PC-3 (cell line): ENCODE data around the gene DCAF8. TPM values are rescaled to one million over a fixed set of nuclear protein-coding genes. Genes with fewer than 3 reads are reported as not detected.

Experiments used
- ATAC-seq: fragments of 200-7000 bp; cut with Tn5 transposase; 2 replicates; pipeline ENCODE4 v1.9.1; 2020; ENCODE audit warnings: mild to moderate bottlenecking, moderate library complexity
- BruUV-seq: library from RNA; stranded (reverse); fragments of 400-500 nt; replicated peaks from 2 replicates; lab custom pipeline; 2021; lab: Mats Ljungman, UMichigan
- CTCF ChIA-PET: fragments of 300-600 bp; sonication (Branson Sonifier 250); formaldehyde crosslinking; loops from one replicate; lab custom pipeline; 2022; ENCODE audit warnings: antibody characterized with exemption; lab: Charles Lee
- POLR2A ChIA-PET: fragments of 300-600 bp; sonication (Branson Sonifier 250); formaldehyde crosslinking; loops from one replicate; lab custom pipeline; 2022; ENCODE audit warnings: antibody characterized with exemption; ENCODE audit not compliant: unreplicated experiment; lab: Charles Lee
- DNase-seq: peaks from one replicate; pipeline ENCODE4 v3.0.0-alpha.2; 2015
- H2AFZ ChIP-seq: fragments of 300-600 bp; sonication (generic); 2 replicates; pipeline ENCODE4 v1.6.0; 2016; ENCODE audit warnings: antibody characterized with exemption, low read length
- H3F3A ChIP-seq: fragments of 300-600 bp; sonication (generic); one replicate; pipeline ENCODE4 v1.6.0; 2017; ENCODE audit warnings: antibody characterized with exemption, low read length, control low read depth, mild to moderate bottlenecking; ENCODE audit not compliant: unreplicated experiment
- H3K27ac ChIP-seq: fragments of 300-600 bp; sonication (generic); 2 replicates; pipeline ENCODE4 v1.5.1; 2016; ENCODE audit warnings: mild to moderate bottlenecking, low read length
- H3K27me3 ChIP-seq: fragments of 300-600 bp; sonication (generic); 2 replicates; pipeline ENCODE4 v1.6.1; 2016; ENCODE audit warnings: low read length, mixed read lengths
- H3K36me3 ChIP-seq: fragments of 300-600 bp; sonication (generic); 2 replicates; pipeline ENCODE4 v1.6.1; 2016; ENCODE audit warnings: low read depth, mixed run types, low read length, mixed read lengths
- H3K4me1 ChIP-seq: fragments of 300-600 bp; sonication (generic); 2 replicates; pipeline ENCODE4 v1.5.1; 2016; ENCODE audit warnings: low read length; ENCODE audit not compliant: insufficient read depth
- H3K4me2 ChIP-seq: fragments of 300-600 bp; sonication (generic); 2 replicates; pipeline ENCODE4 v1.6.0; 2016; ENCODE audit warnings: low read length
- H3K4me3 ChIP-seq: fragments of 300-600 bp; sonication (generic); 2 replicates; pipeline ENCODE4 v1.5.1; 2016; ENCODE audit warnings: mild to moderate bottlenecking, low read length, mixed read lengths
- H3K79me2 ChIP-seq: fragments of 300-600 bp; sonication (generic); 2 replicates; pipeline ENCODE4 v1.6.1; 2017; ENCODE audit warnings: low read length, mixed read lengths
- H3K9ac ChIP-seq: fragments of 300-600 bp; sonication (generic); 2 replicates; pipeline ENCODE4 v1.6.0; 2016; ENCODE audit warnings: mild to moderate bottlenecking, low read length
- H3K9me2 ChIP-seq: fragments of 300-600 bp; sonication (generic); replicated peaks from 2 replicates; pipeline ENCODE4 v1.6.1; 2016; ENCODE audit warnings: mixed run types, low read length, mixed read lengths
- H3K9me3 ChIP-seq: fragments of 300-600 bp; sonication (generic); 2 replicates; pipeline ENCODE4 v1.6.1; 2016; ENCODE audit warnings: low read length, mixed read lengths
- H4K20me1 ChIP-seq: fragments of 300-600 bp; sonication (generic); 2 replicates; pipeline ENCODE4 v1.6.1; 2016; ENCODE audit warnings: low read length, mixed read lengths
- EZH2 ChIP-seq: fragments of 300-600 bp; sonication (generic); IDR thresholded peaks from one replicate; pipeline ENCODE4 v1.6.1; 2017; ENCODE audit warnings: antibody characterized with exemption, mild to moderate bottlenecking, low read length; ENCODE audit not compliant: unreplicated experiment
- EZH2phosphoT487 ChIP-seq: fragments of 300-600 bp; sonication (generic); IDR thresholded peaks from 2 replicates; pipeline ENCODE4 v1.6.1; 2018; ENCODE audit warnings: mild to moderate bottlenecking, antibody characterized with exemption, low read length, borderline replicate concordance
- intact Hi-C: fragments of 100-400 bp; cut with micrococcal nuclease; formaldehyde crosslinking; loops from 2 replicates; pipeline ENCODE4 v1.9.0; 2023
- total RNA-seq: library from RNA; depleted of rRNA; stranded (reverse); fragments of >200 nt; gene quantifications from 2 replicates; pipeline ENCODE4 v1.2.3, GENCODE V29; 2014
- TF ChIP-seq, protein P1 (sequence below): fragments of 300-600 bp; sonication (generic); conservative IDR thresholded peaks from 2 replicates; pipeline ENCODE4 v1.5.1; 2017; ENCODE audit warnings: antibody characterized with exemption, low read depth, mild to moderate bottlenecking, low read length

Gene DCAF8
- total RNA-seq, 1 experiment from 2014 or later = 122 TPM

DNA sequence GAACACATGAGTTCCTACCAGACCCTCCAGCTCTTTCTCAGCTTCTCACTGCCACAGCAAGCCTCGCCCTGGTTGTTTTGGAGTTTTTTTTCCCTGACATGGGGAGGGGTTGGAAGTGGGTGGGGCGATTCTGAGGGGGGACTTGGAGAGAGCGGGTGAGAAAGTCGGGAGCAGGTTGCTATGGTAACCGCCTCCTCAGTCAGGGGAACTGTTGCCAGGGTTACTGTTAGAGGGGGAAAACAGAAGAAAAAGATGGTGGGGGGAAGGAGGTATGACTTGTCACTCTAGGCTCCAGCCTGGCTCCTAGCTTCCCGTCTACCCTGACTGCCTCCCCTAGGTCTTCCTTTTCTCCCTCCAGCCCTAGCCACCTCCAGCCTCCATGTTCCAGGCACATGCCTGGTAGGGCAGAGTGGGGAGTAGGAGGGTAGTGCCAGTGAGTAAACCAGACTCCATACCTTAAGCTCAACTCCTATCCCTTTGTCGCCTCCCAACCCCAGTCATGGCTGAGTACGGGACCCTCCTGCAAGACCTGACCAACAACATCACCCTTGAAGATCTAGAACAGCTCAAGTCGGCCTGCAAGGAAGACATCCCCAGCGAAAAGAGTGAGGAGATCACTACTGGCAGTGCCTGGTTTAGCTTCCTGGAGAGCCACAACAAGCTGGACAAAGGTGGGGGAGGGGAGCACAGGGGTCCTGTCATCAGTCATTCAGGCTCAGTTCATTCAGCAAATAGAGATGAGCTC, 51.1 kb downstream of the DCAF8 start:
- Histone ChIP-seq H3K9me3 (no peaks in the 10 kb centered on the region), H3K79me2 (peaks cover 47% of the 10 kb centered on the region), H3K4me3 (no peak overlapping the region), H4K20me1 (peaks cover 27% of the 10 kb centered on the region; the same call in 1 of the 2 replicates), H3K27ac (no peak overlapping the region), H3K36me3 (peaks cover 65% of the 10 kb centered on the region), H2AFZ (no peak overlapping the region), H3K27me3 (no peaks in the 10 kb centered on the region), H3K9ac (no peak overlapping the region), H3K9me2 (no peaks in the 10 kb centered on the region), H3K4me2 (no peak overlapping the region), H3F3A (no peaks in the 10 kb centered on the region), H3K4me1 (peaks cover 12% of the 10 kb centered on the region)
- intact Hi-C loops = no loop called here
- ChIA-PET CTCF (interaction anchor here (1.3 kb wide), 1 partner anchor 18 kb away, joined by 3 read pairs; no protein-coding TSS in a partner anchor), POLR2A (interaction anchor here (0.6 kb wide), 1 partner anchor 110 kb away, joined by 3 read pairs; no protein-coding TSS in a partner anchor)
- DNase-seq (no peak), ATAC-seq (no peak)
- BruUV-seq = no TSS peak
- TF ChIP-seq EZH2phosphoT487 = no peak

DNA sequence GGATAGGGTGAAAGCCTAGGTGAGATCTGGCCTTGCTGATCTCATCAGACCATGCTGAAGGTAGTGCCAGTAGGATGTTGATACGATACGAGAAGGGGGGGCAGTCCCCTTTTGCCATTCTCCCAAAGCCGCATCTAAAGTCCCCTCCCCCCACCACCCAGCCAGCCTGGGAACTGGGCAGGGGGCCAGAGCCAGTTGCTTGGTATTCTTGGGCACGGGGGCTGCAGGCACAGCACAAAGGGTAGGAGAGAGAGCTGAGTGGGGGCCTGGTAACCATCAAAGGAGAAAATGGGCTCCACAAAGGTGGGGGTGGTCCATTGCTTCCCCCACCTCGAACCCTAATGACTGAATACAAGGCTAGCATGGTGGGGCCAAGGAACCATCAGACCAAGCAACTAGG, 51.8 kb downstream of the DCAF8 start:
- Histone ChIP-seq H3F3A (no peaks in the 10 kb centered on the region), H3K36me3 (peaks cover 58% of the 10 kb centered on the region), H3K9me2 (no peaks in the 10 kb centered on the region), H3K4me3 (no peak overlapping the region), H3K79me2 (peaks cover 54% of the 10 kb centered on the region), H3K4me1 (peaks cover 14% of the 10 kb centered on the region), H3K27me3 (no peaks in the 10 kb centered on the region), H4K20me1 (peaks cover 27% of the 10 kb centered on the region; the same call in 1 of the 2 replicates), H3K27ac (no peak overlapping the region), H3K4me2 (no peak overlapping the region), H3K9me3 (no peaks in the 10 kb centered on the region), H2AFZ (no peak overlapping the region), H3K9ac (no peak overlapping the region)
- CTCF ChIA-PET = interaction anchor here (1.3 kb wide), 1 partner anchor 17 kb away, joined by 3 read pairs; no protein-coding TSS in a partner anchor
- POLR2A ChIA-PET = no interaction called here
- no peak for TF ChIP-seq EZH2phosphoT487
- TF ChIP-seq, protein P1, sequence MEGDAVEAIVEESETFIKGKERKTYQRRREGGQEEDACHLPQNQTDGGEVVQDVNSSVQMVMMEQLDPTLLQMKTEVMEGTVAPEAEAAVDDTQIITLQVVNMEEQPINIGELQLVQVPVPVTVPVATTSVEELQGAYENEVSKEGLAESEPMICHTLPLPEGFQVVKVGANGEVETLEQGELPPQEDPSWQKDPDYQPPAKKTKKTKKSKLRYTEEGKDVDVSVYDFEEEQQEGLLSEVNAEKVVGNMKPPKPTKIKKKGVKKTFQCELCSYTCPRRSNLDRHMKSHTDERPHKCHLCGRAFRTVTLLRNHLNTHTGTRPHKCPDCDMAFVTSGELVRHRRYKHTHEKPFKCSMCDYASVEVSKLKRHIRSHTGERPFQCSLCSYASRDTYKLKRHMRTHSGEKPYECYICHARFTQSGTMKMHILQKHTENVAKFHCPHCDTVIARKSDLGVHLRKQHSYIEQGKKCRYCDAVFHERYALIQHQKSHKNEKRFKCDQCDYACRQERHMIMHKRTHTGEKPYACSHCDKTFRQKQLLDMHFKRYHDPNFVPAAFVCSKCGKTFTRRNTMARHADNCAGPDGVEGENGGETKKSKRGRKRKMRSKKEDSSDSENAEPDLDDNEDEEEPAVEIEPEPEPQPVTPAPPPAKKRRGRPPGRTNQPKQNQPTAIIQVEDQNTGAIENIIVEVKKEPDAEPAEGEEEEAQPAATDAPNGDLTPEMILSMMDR = no peak
- no peak for TF ChIP-seq EZH2
- no TSS peak for BruUV-seq
- DNase-seq (no peak), ATAC-seq (no peak)
- intact Hi-C loops = no loop called here

DNA sequence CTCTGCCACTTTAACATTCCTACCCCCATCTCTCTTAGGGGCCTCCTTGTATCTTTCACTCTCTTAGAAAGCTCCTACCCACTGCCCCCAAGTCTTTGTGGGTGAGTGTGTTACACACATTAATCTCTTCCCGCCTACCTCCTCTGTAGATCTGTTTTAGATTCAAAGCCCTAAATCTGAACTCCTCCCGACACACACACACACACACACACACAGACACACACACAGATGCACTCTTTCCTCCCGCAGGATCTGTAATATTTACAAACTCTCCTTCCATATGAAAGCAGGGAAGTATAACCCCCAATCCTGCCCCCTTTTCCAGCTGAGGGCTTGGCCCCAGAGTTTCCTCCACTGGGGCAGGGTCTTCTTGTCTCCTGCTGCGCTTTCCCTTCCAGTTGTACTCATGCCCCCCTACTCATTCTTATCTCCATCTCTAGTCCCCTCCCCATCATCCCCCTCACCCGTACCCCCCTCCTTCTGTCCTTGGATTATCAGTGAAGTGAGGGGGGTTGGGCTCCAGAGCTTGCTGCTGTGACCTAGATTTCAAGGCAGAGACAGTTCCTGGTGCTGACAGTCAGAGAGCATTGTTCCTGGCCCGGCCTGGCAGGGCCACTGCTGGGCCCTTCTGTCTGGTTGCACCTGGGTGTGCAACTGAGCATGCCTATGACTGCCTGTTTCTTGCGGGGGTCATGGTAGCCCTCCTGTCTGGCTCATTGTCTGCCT, 52.9 kb downstream of the DCAF8 start:
- Histone ChIP-seq H4K20me1 (peaks cover 27% of the 10 kb centered on the region; the same call in 1 of the 2 replicates), H3K79me2 (peaks cover 57% of the 10 kb centered on the region), H3K9me2 (no peaks in the 10 kb centered on the region), H3K36me3 (peaks cover 48% of the 10 kb centered on the region), H3K4me2 (no peak overlapping the region), H2AFZ (no peak overlapping the region), H3K4me3 (no peak overlapping the region), H3K4me1 (peaks cover 19% of the 10 kb centered on the region), H3K9ac (no peak overlapping the region), H3K27me3 (no peaks in the 10 kb centered on the region), H3K27ac (no peak overlapping the region), H3F3A (no peaks in the 10 kb centered on the region), H3K9me3 (no peaks in the 10 kb centered on the region)
- ChIA-PET POLR2A (no interaction called here), CTCF (interaction anchor here (2.1 kb wide), 1 partner anchor 16 kb away, joined by 5 read pairs; no protein-coding TSS in a partner anchor)
- no peak for ATAC-seq
- no peak for TF ChIP-seq EZH2phosphoT487
- TF ChIP-seq, protein P1 = no peak
- TF ChIP-seq EZH2 = no peak
- no TSS peak for BruUV-seq
- DNase-seq = no peak
- intact Hi-C loops = no loop called here
